Activated naive CD8-positive, alpha-beta T cell treated with anti-CD3 and anti-CD28 coated beads, Interleukin-2, amount 50 U/mL, for 24 hours (primary cell): ENCODE data around the gene B3GNT5.
A peak's percentile ranks its signal among the peaks of the same experiment; 100 is the strongest.

Experiments used
- ATAC-seq: fragments of 150-1000 bp; cut with Tn5 transposase; one replicate; pipeline ENCODE4 v1.10.0; 2021
- DNase-seq: peaks from one replicate; pipeline ENCODE4 v3.0.0; 2021
- H3K27ac Mint-ChIP-seq: one replicate; pipeline ENCODE4 v1.8.0; 2021; ENCODE audit warnings: mild to moderate bottlenecking, mixed read lengths
- H3K27me3 Mint-ChIP-seq: one replicate; pipeline ENCODE4 v1.8.0; 2021; ENCODE audit warnings: mixed read lengths
- H3K36me3 Mint-ChIP-seq: one replicate; pipeline ENCODE4 v1.8.0; 2021; ENCODE audit warnings: low read depth, mixed read lengths
- H3K4me1 Mint-ChIP-seq: one replicate; pipeline ENCODE4 v1.8.0; 2021; ENCODE audit warnings: mixed read lengths
- H3K4me3 Mint-ChIP-seq: one replicate; pipeline ENCODE4 v1.8.0; 2021; ENCODE audit warnings: mild to moderate bottlenecking, moderate library complexity, mixed read lengths
- H3K9me3 Mint-ChIP-seq: one replicate; pipeline ENCODE4 v1.8.0; 2021; ENCODE audit warnings: mixed read lengths

B3GNT5 gene

GRCh38 chr3:183283886-183284285 is 30.8 kb downstream of the B3GNT5 start:
- Mint-ChIP-seq H3K9me3 (no peaks in the 10 kb centered on the region), H3K27ac (peak overlapping the region; percentile 48), H3K4me1 (peaks cover 45% of the 10 kb centered on the region), H3K27me3 (no peaks in the 10 kb centered on the region), H3K36me3 (peaks cover 8% of the 10 kb centered on the region), H3K4me3 (no peak overlapping the region)
- no peak for ATAC-seq
- no peak for DNase-seq

GRCh38 chr3:183284570-183284969 is 31.5 kb downstream of the B3GNT5 start:
- Mint-ChIP-seq H3K27ac (peak overlapping the region; percentile 92), H3K27me3 (no peaks in the 10 kb centered on the region), H3K36me3 (peaks cover 8% of the 10 kb centered on the region), H3K9me3 (no peaks in the 10 kb centered on the region), H3K4me3 (no peak overlapping the region), H3K4me1 (peaks cover 45% of the 10 kb centered on the region)
- ATAC-seq = no peak
- DNase-seq = no peak

- peak overlapping the region; percentile 92 for H3K27ac Mint-ChIP-seq
- ATAC-seq (no peak), DNase-seq (no peak)
- H3K27me3 Mint-ChIP-seq = no peaks in the 10 kb centered on the region
- H3K9me3 Mint-ChIP-seq = no peaks in the 10 kb centered on the region
- H3K4me3 Mint-ChIP-seq = peak overlapping the region; percentile 74
- H3K4me1 Mint-ChIP-seq = peaks cover 45% of the 10 kb centered on the region
- peaks cover 10% of the 10 kb centered on the region for H3K36me3 Mint-ChIP-seq
Observed at GRCh38 chr3:183285318-183285717, 32.3 kb downstream of the B3GNT5 start.

GRCh38 chr3:183285828-183286457 is 32.9 kb downstream of the B3GNT5 start:
- H3K27me3 Mint-ChIP-seq = no peaks in the 10 kb centered on the region
- H3K27ac Mint-ChIP-seq = peak overlapping the region; percentile 92
- H3K4me1 Mint-ChIP-seq = peaks cover 45% of the 10 kb centered on the region
- peak; percentile 91 for DNase-seq
- no peaks in the 10 kb centered on the region for H3K9me3 Mint-ChIP-seq
- peak overlapping the region; percentile 74 for H3K4me3 Mint-ChIP-seq
- ATAC-seq = peak; percentile 95
- H3K36me3 Mint-ChIP-seq = peaks cover 10% of the 10 kb centered on the region

- Mint-ChIP-seq H3K4me3 (peak overlapping the region; percentile 74), H3K9me3 (no peaks in the 10 kb centered on the region)
Observed at GRCh38 chr3:183287301-183287971, 34.4 kb downstream of the B3GNT5 start.

GRCh38 chr3:183288117-183288516 is 35.1 kb downstream of the B3GNT5 start:
- peaks cover 13% of the 10 kb centered on the region for H3K36me3 Mint-ChIP-seq
- H3K9me3 Mint-ChIP-seq = no peaks in the 10 kb centered on the region
- ATAC-seq = no peak
- H3K27ac Mint-ChIP-seq = no peak overlapping the region
- H3K4me3 Mint-ChIP-seq = no peak overlapping the region
- DNase-seq = no peak
- H3K4me1 Mint-ChIP-seq = peaks cover 41% of the 10 kb centered on the region
- no peaks in the 10 kb centered on the region for H3K27me3 Mint-ChIP-seq

More at GRCh38 chr3:183287301-183287971, 34.4 kb downstream of the B3GNT5 start:
- H3K36me3 Mint-ChIP-seq = peaks cover 13% of the 10 kb centered on the region
- peak overlapping the region; percentile 92 for H3K27ac Mint-ChIP-seq
- H3K27me3 Mint-ChIP-seq = no peaks in the 10 kb centered on the region
- H3K4me1 Mint-ChIP-seq = peaks cover 45% of the 10 kb centered on the region
- ATAC-seq (no peak), DNase-seq (peak; percentile 31)

- DNase-seq (no peak), ATAC-seq (no peak)
- no peaks in the 10 kb centered on the region for H3K27me3 Mint-ChIP-seq
- H3K4me1 Mint-ChIP-seq = peaks cover 26% of the 10 kb centered on the region
- no peak overlapping the region for H3K4me3 Mint-ChIP-seq
- no peaks in the 10 kb centered on the region for H3K9me3 Mint-ChIP-seq
- H3K27ac Mint-ChIP-seq = no peak overlapping the region
- H3K36me3 Mint-ChIP-seq = peaks cover 10% of the 10 kb centered on the region
Observed at GRCh38 chr3:183290216-183290615, 37.2 kb downstream of the B3GNT5 start.

- Mint-ChIP-seq H3K4me1 (peaks cover 13% of the 10 kb centered on the region), H3K36me3 (peaks cover 10% of the 10 kb centered on the region), H3K4me3 (no peak overlapping the region), H3K27ac (no peak overlapping the region), H3K9me3 (no peaks in the 10 kb centered on the region), H3K27me3 (no peaks in the 10 kb centered on the region)
- DNase-seq (no peak), ATAC-seq (no peak)
Observed at GRCh38 chr3:183291497-183292031, 38.5 kb downstream of the B3GNT5 start.

GRCh38 chr3:183293966-183294365 is 40.9 kb downstream of the B3GNT5 start:
- ATAC-seq = no peak
- Mint-ChIP-seq H3K36me3 (peaks cover 5% of the 10 kb centered on the region), H3K9me3 (no peaks in the 10 kb centered on the region), H3K4me3 (no peak overlapping the region), H3K27ac (no peak overlapping the region), H3K27me3 (no peaks in the 10 kb centered on the region), H3K4me1 (peaks cover 3% of the 10 kb centered on the region)
- no peak for DNase-seq

- ATAC-seq = no peak
- H3K4me3 Mint-ChIP-seq = no peak overlapping the region
- no peaks in the 10 kb centered on the region for H3K27me3 Mint-ChIP-seq
- no peak overlapping the region for H3K27ac Mint-ChIP-seq
- DNase-seq = no peak
- no peaks in the 10 kb centered on the region for H3K9me3 Mint-ChIP-seq
- peaks cover 3% of the 10 kb centered on the region for H3K4me1 Mint-ChIP-seq
- H3K36me3 Mint-ChIP-seq = peaks cover 3% of the 10 kb centered on the region
Observed at GRCh38 chr3:183295211-183295610, 42.2 kb downstream of the B3GNT5 start.

- no peak for DNase-seq
- Mint-ChIP-seq H3K9me3 (no peaks in the 10 kb centered on the region), H3K4me1 (peaks cover 3% of the 10 kb centered on the region), H3K36me3 (peaks cover under 1% of the 10 kb centered on the region), H3K27me3 (no peaks in the 10 kb centered on the region), H3K4me3 (no peak overlapping the region), H3K27ac (no peak overlapping the region)
- no peak for ATAC-seq
Observed at GRCh38 chr3:183296944-183297343, 43.9 kb downstream of the B3GNT5 start.

- Mint-ChIP-seq H3K4me3 (no peak overlapping the region), H3K9me3 (no peaks in the 10 kb centered on the region), H3K36me3 (no peaks in the 10 kb centered on the region), H3K27ac (no peak overlapping the region), H3K4me1 (peaks cover 7% of the 10 kb centered on the region), H3K27me3 (no peaks in the 10 kb centered on the region)
- peak; percentile 33 for ATAC-seq
- DNase-seq = no peak
Observed at GRCh38 chr3:183298701-183299153, 45.7 kb downstream of the B3GNT5 start.

- DNase-seq = no peak
- Mint-ChIP-seq H3K27ac (no peak overlapping the region), H3K4me1 (peaks cover 7% of the 10 kb centered on the region), H3K36me3 (no peaks in the 10 kb centered on the region), H3K4me3 (no peak overlapping the region), H3K9me3 (no peaks in the 10 kb centered on the region), H3K27me3 (no peaks in the 10 kb centered on the region)
- ATAC-seq = no peak
Observed at GRCh38 chr3:183299976-183300375, 46.9 kb downstream of the B3GNT5 start.

- H3K27ac Mint-ChIP-seq = no peak overlapping the region
- no peaks in the 10 kb centered on the region for H3K9me3 Mint-ChIP-seq
- no peaks in the 10 kb centered on the region for H3K27me3 Mint-ChIP-seq
- ATAC-seq (no peak), DNase-seq (no peak)
- H3K4me1 Mint-ChIP-seq = peaks cover 11% of the 10 kb centered on the region
- no peak overlapping the region for H3K4me3 Mint-ChIP-seq
- H3K36me3 Mint-ChIP-seq = no peaks in the 10 kb centered on the region
Observed at GRCh38 chr3:183300996-183301562, 48.0 kb downstream of the B3GNT5 start.
